ENCODE data around the gene GALNT2. TPM values are rescaled to one million over a fixed set of nuclear protein-coding genes. Genes with fewer than 3 reads are reported as not detected.

GALNT2 gene
- total and polyA plus RNA-seq, 10 of the 15 experiments (the other 5 are each of a cell fraction or from before 2014, with no cell fraction given), result 0.52 to 27.7 (median 16.3) TPM

GRCh38 chr1:230220907-230221306, 153.9 kb downstream of the GALNT2 start:
- no peak for FAIRE-seq
- ChIA-PET POLR2A (interaction anchor here (1.1 kb wide), 1 partner anchor 12 kb away, joined by 3 read pairs; no protein-coding TSS in a partner anchor), RAD21 (ENCODE audit: unreplicated experiment) (interaction anchor here (1.2 kb wide), 1 partner anchor 9 kb away, joined by 5 read pairs; no protein-coding TSS in a partner anchor), CTCF (interaction anchor here (0.8 to 1.6 kb wide), 9 partner anchors 8 to 85 kb away, joined by 3 to 6 read pairs (median 3); no protein-coding TSS in a partner anchor), SMC1A (ENCODE audit: uncharacterized antibody, unreplicated experiment) (interaction anchor here (0.8 to 2.4 kb wide), 8 partner anchors 9 to 111 kb away, joined by 3 to 10 read pairs (median 3); no protein-coding TSS in a partner anchor)
- no TSS peak for BruUV-seq (replicated peaks)
- no peaks in the 10 kb centered on the region; a peak in 1 of 4 replicates for H3K36me3 ChIP-seq (ENCODE audit: control insufficient read depth in 2 of 2, insufficient read depth in 2 of 2, low read length in 1 of 2)
- no peak overlapping the region for H3K9ac ChIP-seq (ENCODE audit: control insufficient read depth, insufficient read depth, low read length)
- H2AFZ ChIP-seq (ENCODE audit: control insufficient read depth, low read depth, low read length), result no peak overlapping the region
- intact Hi-C loops (cut with micrococcal nuclease; ENCODE audit: unreplicated experiment) (no loop called here), in situ Hi-C loops (cut with MboI) (no loop called here)
- H3K27me3 ChIP-seq (replicated peaks in 1 of 2; ENCODE audit: control insufficient read depth in 2 of 2, insufficient read depth in 2 of 2, low read length in 1 of 2), result no peaks in the 10 kb centered on the region
- H3K4me1 ChIP-seq (ENCODE audit: control insufficient read depth, insufficient read depth, low read length), result peaks cover 1% of the 10 kb centered on the region; the same call in 1 of the 2 replicates
- WGBS (ENCODE audit: insufficient coverage, insufficient replicate concordance, low lambda C conversion rate, missing lambda C conversion rate), result 52% methylated on average over 3 of the region's 3 CpGs
- H3K79me2 ChIP-seq (ENCODE audit: control insufficient read depth, insufficient read depth, low read length), result no peaks in the 10 kb centered on the region
- no peak for DNase-seq (ENCODE audit: low read depth, low spot score)
- H3K4me2 ChIP-seq (ENCODE audit: control insufficient read depth, insufficient read depth), result no peak overlapping the region
- ATAC-seq, result no peak
- H3K9me3 ChIP-seq (replicated peaks; ENCODE audit: control insufficient read depth, insufficient read depth, low read length), result no peaks in the 10 kb centered on the region
- H4K20me1 ChIP-seq (ENCODE audit: control insufficient read depth, insufficient read depth), result no peaks in the 10 kb centered on the region
- no peak overlapping the region for H3K27ac ChIP-seq (ENCODE audit: control insufficient read depth, insufficient read depth)
- TF ChIP-seq KDM1A (IDR thresholded peaks at IDR 0.05; ENCODE audit: borderline replicate concordance) (no peak), MEF2A (IDR thresholded peaks at IDR 0.05; ENCODE audit: insufficient read depth, low read depth, low read length) (0 out of 2 replicates have a peak, but pooled peaks have one; percentile 15), CHD2 (IDR thresholded peaks at IDR 0.05; ENCODE audit: borderline replicate concordance, low read depth, low read length) (no peak)
- H3K4me3 ChIP-seq, result no peak overlapping the region

DNA sequence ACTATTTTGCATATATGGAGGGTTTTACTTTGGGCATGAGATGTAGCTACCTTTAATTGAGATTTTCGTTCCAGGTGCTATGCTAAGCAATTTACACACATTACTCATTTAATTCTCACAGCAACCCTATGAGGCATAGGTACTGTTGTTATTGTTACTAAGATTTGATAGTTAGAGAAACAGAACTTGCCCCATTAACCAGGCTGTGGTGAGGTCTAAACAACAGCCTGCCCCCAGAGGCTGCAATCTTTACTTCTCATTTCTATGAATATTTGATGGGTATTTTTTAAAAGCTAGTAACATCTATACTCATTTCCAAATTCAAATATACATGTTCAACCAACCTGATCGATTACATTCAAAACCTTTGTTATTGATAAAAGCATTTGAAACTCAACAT, 155.6 kb downstream of the GALNT2 start:
- Histone ChIP-seq H3K79me2 (ENCODE audit: control insufficient read depth, insufficient read depth, low read length) (no peaks in the 10 kb centered on the region), H3K4me2 (ENCODE audit: control insufficient read depth, insufficient read depth) (no peak overlapping the region), H3K9me3 (replicated peaks; ENCODE audit: control insufficient read depth, insufficient read depth, low read length) (no peaks in the 10 kb centered on the region), H4K20me1 (ENCODE audit: control insufficient read depth, insufficient read depth) (no peaks in the 10 kb centered on the region), H2AFZ (ENCODE audit: control insufficient read depth, low read depth, low read length) (no peak overlapping the region), H3K4me1 (ENCODE audit: control insufficient read depth, insufficient read depth, low read length) (no peaks in the 10 kb centered on the region), H3K27me3 (replicated peaks in 1 of 2; ENCODE audit: control insufficient read depth in 2 of 2, insufficient read depth in 2 of 2, low read length in 1 of 2) (no peaks in the 10 kb centered on the region), H3K9ac (ENCODE audit: control insufficient read depth, insufficient read depth, low read length) (no peak overlapping the region), H3K4me3 (no peak overlapping the region), H3K27ac (ENCODE audit: control insufficient read depth, insufficient read depth) (no peak overlapping the region), H3K36me3 (ENCODE audit: control insufficient read depth in 2 of 2, insufficient read depth in 2 of 2, low read length in 1 of 2) (no peaks in the 10 kb centered on the region; a peak in 1 of 4 replicates)
- BruUV-seq (replicated peaks), result no TSS peak
- ChIA-PET POLR2A (no interaction called here), RAD21 (ENCODE audit: unreplicated experiment) (interaction anchor here (0.7 kb wide), 1 partner anchor 510 kb away, joined by 3 read pairs; no protein-coding TSS in a partner anchor), CTCF (interaction anchor here (1.6 to 3.0 kb wide), 3 partner anchors 8 to 13 kb away, joined by 3 to 11 read pairs (median 6); no protein-coding TSS in a partner anchor), SMC1A (ENCODE audit: uncharacterized antibody, unreplicated experiment) (interaction anchor here (2.4 kb wide), 1 partner anchor 11 kb away, joined by 7 read pairs; no protein-coding TSS in a partner anchor)
- FAIRE-seq (no peak), ATAC-seq (peak; percentile 80), DNase-seq (ENCODE audit: low read depth, low spot score) (no peak)
- in situ Hi-C loops (cut with MboI), result no loop called here
- WGBS (ENCODE audit: insufficient coverage, insufficient replicate concordance, low lambda C conversion rate, missing lambda C conversion rate), result 54% methylated on average over 2 of the region's 2 CpGs
- TF ChIP-seq, protein P1, sequence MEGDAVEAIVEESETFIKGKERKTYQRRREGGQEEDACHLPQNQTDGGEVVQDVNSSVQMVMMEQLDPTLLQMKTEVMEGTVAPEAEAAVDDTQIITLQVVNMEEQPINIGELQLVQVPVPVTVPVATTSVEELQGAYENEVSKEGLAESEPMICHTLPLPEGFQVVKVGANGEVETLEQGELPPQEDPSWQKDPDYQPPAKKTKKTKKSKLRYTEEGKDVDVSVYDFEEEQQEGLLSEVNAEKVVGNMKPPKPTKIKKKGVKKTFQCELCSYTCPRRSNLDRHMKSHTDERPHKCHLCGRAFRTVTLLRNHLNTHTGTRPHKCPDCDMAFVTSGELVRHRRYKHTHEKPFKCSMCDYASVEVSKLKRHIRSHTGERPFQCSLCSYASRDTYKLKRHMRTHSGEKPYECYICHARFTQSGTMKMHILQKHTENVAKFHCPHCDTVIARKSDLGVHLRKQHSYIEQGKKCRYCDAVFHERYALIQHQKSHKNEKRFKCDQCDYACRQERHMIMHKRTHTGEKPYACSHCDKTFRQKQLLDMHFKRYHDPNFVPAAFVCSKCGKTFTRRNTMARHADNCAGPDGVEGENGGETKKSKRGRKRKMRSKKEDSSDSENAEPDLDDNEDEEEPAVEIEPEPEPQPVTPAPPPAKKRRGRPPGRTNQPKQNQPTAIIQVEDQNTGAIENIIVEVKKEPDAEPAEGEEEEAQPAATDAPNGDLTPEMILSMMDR (IDR thresholded peaks at IDR 0.05 in 2 of 3, conservative IDR thresholded peaks at IDR 0.05 in 1 of 3; ENCODE audit: control insufficient read depth in 2 of 3, extremely low read depth in 1 of 3, insufficient read depth in 1 of 3, low read depth in 3 of 3, low read length in 3 of 3), result peak in 1 of 3 experiments; percentile 26; a peak in 1 of 6 replicates
- no peak for TF ChIP-seq MTA2 (IDR thresholded peaks at IDR 0.05; ENCODE audit: low read depth)
- intact Hi-C loops (cut with micrococcal nuclease; ENCODE audit: unreplicated experiment), result no loop called here
